GM19467 (cell line): ENCODE measurements around the gene CBARP.

Source experiments
- ATAC-seq: cut with Tn5 transposase; IDR thresholded peaks from one replicate; pipeline ENCODE4 v1.9.1; 2021; ENCODE audit warnings: mild to moderate bottlenecking, moderate library complexity; ENCODE audit not compliant: unreplicated experiment

CBARP gene

GRCh38 chr19:1237754-1238368 is at the start of gene CBARP:
Gene CBARP (minus strand): TSS chr19:1238005. CDS start chr19:1236100, 1,905 bp downstream.
- no peak for ATAC-seq

- ATAC-seq = no peak
These were observed 48.9 kb upstream of the CBARP start for GRCh38 chr19:1286487-1287353.

GRCh38 chr19:1285737-1286360 is 48.0 kb upstream of the CBARP start, which contains the start of gene EFNA2:
Gene EFNA2 (plus strand): TSS chr19:1285873. CDS start chr19:1286169, 296 bp downstream.
- ATAC-seq = no peak

GRCh38 chr19:1284979-1285736 is 47.4 kb upstream of the CBARP start:
- no peak for ATAC-seq

GRCh38 chr19:1284293-1284978 is 46.6 kb upstream of the CBARP start:
- ATAC-seq = no peak

GRCh38 chr19:1283917-1284292 is 46.1 kb upstream of the CBARP start:
- no peak for ATAC-seq

- ATAC-seq = no peak
These were observed 45.6 kb upstream of the CBARP start for GRCh38 chr19:1283207-1283916.

GRCh38 chr19:1282588-1283206 is 44.9 kb upstream of the CBARP start:
- ATAC-seq = no peak

GRCh38 chr19:1281569-1282287 is 43.9 kb upstream of the CBARP start:
- ATAC-seq = no peak

- ATAC-seq = no peak
These were observed 43.1 kb upstream of the CBARP start for GRCh38 chr19:1280636-1281568.

GRCh38 chr19:1279782-1280341 is 42.1 kb upstream of the CBARP start:
- ATAC-seq = no peak

GRCh38 chr19:1278713-1279660 is 41.2 kb upstream of the CBARP start:
- no peak for ATAC-seq

- ATAC-seq = no peak
These were observed 40.3 kb upstream of the CBARP start for GRCh38 chr19:1278074-1278473.

GRCh38 chr19:1277061-1277460 is 39.3 kb upstream of the CBARP start:
- no peak for ATAC-seq

- ATAC-seq = no peak
These were observed 38.8 kb upstream of the CBARP start for GRCh38 chr19:1276628-1277022.

GRCh38 chr19:1275976-1276627 is 38.3 kb upstream of the CBARP start:
- no peak for ATAC-seq
